CD4-positive, alpha-beta T cell treated with Interleukin-12 subunit alpha and Interleukin-12 subunit beta, for 1 hour (primary cell): ENCODE data around the gene SMAD3.
A peak's percentile ranks its signal among the peaks of the same experiment; 100 is the strongest.
"Not testable (repeated sequence)": the region's sequence is repeated elsewhere in the genome, so short reads cannot be mapped to it uniquely, and the experiment has no call there.

Experiments
- DNase-seq: peaks from one replicate; pipeline ENCODE4 v3.0.0-alpha.2; 2020

The SMAD3 gene

DNA sequence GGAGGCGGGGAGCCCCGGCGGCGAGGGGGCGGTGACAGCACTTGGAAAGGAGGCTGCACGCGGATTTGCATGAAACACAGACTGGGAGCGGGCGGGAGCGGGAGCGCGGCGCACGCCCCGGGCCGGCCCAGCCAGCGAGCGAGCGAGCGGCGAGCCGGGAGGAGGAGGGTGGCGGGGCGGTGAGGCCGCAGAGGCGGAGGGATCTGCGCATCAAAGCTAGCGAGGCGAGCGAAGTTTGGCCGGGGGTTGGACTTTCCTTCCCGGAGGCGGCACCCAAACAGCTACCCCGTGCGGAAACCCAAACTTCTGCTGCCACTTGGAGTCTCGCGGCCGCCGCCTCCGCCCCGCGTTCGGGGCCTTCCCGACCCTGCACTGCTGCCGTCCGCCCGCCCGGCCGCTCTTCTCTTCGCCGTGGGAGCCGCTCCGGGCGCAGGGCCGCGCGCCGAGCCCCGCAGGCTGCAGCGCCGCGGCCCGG is at the start of gene SMAD3:
Gene SMAD3, plus strand, starts transcription at position 72 of the 475 bp plus-strand sequence. CDS start 553 bp downstream, outside the sequence.
- peak; percentile 81 for DNase-seq

DNA sequence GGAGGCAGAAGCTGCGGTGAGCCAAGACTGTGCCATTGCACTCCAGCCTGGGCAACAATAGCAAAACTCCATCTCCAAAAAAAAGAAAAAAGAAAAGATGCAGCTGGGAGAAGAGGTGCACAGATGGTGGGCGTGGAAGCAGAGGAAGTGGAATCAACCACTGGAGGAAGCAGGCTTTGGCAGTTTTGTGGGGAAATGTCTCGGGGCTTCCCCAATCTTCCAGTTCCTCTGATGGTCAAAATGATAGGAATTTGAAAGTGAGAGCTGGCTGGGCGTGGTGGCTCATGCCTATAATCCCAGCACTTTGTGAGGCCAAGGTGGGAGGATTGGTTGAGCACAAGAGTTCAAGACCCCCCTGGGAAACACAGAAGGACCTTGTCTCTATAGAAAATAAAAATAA is 48.1 kb upstream of the SMAD3 start:
- DNase-seq: no peak

DNA sequence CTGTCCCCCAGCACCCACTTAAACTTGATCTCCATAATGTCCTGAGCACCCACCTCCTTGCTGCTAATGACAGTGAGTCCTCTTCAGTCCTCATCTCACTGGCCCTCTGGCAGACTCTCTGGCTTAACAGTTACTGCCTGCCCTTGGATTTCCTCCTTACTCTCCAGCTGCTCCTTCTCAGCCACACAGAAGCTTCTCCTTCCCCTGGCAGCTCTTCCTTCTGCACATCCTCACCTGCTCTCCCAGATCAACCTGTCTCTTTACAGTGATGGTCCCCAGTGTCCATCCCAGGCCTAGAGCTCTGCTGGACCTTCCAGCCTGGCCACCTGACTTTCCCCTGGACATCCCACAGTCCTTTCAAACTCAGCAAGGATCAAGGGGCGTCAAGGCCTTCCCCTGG is 47.4 kb upstream of the SMAD3 start:
- no peak for DNase-seq

DNA sequence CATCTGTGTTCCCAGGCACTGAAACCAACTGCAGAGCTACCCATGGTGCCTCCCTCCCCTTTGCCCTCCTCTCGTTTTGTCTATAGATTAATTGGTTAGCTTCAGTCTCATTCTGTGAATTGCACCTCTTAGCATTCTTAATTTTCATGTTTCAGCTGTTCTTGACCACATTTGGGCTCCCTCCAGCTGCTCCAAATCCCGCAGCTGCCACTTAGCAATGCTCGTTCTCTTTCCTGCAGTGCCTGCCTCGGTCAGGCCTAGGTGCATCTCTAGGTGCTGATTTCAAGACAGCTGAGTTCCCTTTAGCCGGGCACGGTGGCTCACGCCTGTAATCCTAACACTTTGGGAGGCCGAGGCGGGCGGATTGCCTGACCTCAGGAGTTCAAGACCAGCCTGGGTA is 47.0 kb upstream of the SMAD3 start:
- no peak for DNase-seq

DNA sequence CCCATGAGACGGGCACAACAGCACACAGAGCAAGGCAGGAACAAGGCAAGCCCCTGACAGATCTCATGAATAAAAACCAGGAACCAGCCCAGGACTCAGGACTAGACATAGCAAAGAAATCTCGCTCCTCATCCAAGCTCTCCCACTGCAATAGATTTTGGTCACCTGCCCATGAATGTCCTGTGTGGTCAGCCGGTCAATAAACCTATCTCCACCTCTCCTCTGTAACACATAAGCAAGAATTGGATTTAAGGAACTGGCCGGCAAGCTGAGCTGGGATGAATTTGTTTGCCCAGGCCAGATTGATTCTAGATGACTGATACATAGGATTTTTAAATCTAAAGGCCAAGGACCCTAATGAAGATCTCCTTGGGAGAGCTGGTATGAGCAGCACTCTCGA is 46.3 kb upstream of the SMAD3 start:
- DNase-seq: no peak

DNA sequence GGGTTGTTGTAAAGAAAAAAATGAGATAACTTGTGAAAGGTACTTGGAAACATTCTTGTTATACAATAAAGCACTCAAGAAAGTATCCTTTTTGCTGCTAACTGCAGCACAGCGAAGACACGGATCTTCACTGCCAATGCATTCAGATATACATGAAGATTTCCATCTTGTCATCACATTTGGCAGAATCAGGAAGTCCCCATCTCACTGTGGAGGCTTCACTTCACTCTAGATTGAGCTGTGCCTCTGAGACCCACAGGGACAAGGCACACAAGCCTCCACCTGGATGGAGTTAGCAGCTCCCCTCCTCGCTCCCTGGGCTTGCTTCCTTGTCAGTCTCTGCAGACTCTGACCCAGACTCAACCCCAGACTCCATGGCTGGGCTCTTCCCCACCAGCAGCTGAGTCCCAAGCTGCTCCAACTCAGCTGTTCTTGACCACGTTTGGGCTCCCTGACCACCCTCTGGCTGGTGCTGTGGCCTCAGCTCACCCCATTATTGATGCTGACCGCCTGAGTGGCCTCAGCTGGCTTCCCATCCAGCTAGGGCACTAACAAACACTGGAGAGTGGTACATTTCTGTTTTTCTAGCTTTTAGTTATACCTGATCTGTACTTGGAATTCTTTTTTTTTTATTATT is 45.4 kb upstream of the SMAD3 start:
- DNase-seq: no peak

DNA sequence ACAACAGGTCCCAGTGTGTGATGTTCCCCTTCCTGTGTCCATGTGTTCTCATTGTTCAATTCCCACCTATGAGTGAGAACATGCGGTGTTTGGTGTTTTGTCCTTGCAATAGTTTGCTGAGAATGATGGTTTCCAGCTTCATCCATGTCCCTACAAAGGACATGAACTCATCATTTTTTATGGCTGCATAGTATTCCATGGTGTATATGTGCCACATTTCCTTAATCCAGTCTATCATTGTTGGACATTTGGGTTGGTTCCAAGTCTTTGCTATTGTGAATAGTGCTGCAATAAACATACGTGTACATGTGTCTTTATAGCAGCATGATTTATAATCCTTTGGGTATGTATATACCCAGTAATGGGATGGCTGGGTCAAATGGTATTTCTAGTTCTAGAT is 44.7 kb upstream of the SMAD3 start:
- DNase-seq: not testable (repeated sequence)

DNA sequence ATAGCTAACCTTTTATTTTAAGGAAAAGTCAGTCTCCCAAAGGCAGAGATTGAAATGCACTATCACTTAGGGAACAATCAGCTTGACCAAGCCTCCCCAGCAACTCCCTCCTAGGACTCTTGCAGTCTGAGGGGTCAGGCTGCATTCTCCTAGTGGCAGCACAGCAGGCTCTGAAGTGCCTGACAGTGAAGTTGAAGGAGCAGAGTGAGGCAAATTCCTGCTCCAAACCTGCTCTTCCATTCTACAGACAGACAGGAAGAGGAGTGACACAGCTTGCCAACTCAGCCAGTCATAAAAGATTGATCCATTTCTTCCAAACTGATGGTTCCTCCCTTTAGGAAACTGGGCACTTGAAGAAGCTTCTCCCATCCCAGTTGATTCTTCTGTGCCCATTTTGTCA is 43.9 kb upstream of the SMAD3 start:
- no peak for DNase-seq

DNA sequence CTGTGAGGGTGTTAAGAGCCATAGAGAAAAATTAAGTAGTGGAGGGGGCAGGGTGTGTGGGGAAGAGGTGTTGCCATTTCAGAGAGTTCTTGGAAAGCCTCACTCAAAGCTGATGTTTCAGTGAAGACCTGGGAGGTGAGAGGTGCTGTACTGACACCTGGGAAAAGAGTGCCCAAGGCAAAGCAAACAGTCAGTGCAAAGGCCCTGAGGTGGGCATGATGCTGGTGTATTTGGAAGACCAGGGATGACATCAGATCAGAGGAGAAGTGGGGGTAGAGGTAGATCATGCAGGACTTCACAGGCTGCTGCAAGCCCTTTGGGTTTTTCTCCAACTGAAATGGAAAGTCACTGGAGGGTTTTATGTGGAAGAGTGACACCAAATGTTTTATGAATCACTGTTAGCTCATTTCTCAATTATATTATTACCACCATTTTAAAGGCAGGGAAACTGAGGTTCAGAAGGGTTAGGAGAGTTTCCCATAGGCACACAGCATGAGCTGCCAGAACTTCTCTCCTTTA is 42.8 kb upstream of the SMAD3 start:
- no peak for DNase-seq

DNA sequence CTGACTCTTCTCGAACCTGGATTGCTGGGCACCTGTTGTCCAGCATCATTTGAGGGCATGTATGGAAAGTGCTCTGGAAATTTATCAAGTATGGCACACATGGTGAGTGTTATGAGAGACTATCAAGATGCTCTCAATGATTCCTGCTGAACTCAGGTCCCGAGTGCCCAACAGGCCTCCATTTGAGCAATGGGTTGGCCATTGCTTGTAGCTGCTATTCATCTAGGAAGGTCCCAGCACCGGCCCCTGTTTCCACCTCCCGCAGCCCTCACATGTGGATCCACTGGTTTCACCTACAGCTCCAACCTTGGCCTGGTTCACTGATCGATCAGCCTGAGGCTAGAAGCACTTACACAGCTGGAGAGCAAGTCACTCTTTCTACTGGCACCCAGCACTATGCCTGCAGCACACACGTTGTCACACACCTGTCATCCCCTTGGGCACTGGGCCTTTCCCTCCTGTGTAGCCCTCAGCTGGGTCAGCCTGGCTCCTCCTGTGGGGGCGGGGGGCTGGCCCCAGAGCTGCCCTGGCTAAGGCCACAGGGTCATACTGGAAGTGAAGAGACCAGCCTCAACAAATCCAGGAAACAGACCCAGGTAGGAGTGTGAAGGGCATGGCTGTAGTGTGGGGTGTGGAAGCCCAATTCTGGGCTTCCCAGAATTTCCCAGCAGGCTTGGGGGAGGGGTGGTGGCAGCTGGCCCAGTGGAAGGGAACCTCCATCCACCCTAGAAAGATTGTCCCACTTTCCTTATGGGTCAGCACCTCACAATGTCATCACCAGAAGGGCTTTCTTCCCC is 41.7 kb upstream of the SMAD3 start:
- DNase-seq: no peak

DNA sequence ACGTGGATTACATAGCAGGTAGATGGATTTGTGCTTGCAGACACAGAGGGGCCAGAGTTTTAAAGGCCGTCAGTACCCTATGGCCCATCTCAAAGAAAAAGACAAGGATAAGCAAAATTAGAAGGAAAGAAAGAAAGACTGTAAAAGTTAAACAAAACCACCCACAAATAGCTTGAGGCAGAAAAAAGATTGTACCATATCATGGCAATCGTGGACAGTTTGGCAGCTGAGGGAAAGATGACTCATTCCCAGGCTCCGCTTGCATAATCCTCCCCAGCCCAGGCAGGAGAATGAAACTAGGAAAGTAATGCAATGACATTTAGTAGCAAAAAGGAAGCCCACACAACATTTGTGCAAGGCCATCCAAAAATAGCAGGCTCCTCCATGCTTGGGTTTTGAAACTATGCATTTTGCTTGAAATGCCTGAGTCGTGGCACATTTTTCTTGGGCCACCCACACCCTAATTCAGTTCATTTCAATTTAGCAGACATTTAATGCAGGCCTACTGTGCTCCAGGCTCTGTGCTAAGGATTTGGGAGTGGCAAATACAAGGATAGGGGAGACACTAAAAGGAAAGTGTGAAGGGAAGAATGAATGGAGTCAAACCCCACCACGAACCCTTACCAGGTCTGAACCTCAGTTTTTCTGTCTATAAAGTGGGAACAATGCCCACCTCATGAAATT is 40.9 kb upstream of the SMAD3 start:
- no peak for DNase-seq

DNA sequence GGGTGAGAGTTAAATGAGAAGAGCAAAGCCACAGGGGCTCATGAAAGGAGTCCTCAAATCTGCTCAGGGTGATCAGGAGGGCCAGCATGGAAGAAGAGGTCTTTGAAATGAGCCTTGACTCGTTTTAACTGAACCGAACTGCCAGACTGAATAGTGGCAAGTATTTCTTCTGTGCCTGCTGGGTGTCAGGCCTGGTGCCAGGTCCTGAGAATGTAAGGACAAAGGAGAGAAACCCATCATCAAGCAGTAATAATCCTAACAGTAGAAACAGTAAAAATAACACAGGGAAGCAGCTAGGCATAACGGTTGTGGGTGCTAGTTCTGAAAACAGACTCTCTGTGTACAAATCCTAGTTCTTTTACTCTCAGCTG is 40.4 kb upstream of the SMAD3 start:
- DNase-seq: no peak

DNA sequence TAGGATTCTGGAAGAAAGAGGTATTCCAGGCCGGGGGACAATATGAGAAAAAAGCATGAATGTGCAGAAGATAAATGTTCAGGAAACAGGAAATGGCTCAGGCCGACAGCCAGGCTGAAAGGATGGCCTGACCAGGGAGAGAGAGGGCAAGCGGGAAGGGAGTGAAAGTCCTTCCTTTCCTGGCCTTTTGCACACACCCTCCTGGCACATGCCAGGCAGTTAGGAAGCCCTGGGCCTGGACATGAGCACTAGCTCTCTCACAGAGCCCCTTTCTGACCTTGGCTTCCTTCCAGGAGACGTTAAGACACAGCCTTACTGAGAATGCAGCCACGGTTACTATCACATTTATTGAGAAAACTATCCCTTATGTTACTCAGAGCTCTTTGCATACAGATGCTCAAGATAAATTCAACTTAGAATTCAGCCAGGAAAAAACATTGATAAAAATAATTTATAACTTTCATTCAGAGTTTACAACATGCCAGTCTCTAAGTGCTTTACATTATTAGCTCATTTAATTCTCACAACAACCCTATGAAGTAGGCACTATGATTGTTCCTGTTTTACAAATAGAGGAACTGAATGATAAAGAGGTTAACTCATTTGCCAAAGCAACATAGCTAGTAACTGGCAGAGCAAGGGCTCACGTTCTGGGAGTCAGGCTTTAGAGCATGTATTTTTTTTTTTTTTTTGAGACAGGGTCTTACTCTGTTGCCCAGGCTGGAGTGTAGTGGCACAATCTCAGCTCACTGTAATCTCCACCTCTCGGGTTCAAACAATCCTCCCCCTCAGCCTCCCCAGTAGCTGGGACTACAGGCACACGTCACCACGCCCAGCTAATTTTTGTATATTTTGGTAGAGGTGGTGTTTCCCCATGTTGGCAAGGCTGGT is 39.4 kb upstream of the SMAD3 start:
- no peak for DNase-seq

DNA sequence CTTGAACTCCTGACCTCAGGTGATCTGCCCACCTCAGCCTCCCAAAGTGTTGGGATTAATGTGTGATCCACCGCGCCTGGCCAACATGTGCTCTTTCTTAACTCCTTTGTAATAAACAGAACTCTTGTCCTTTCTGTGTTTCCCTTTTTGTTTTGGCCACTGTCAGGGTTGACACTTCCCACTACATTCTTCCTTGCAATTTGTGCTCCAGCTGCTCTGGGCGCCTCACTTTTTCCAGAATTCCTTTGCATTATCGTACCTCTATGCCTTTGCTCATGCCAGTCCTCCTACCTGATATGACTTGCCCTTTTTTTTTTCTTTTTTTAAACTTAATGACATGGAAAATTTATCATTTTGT is 38.8 kb upstream of the SMAD3 start:
- DNase-seq: no peak

DNA sequence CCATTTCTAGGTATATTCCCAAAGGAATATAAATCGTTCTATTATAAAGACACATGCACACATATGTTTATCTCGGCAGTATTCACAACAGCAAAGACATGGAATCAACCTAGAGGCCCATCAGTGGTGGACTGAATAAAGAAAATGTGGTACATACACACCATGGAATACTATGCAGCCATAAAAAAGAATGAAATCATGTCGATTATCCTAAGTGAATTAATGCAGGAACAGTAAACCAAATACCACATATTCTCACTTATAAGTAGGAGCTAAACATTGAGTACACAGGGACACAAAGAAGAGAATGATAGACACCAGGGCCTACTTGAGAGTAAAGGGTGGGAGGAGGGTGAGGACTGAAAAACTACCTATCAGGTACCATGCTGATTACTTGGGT is 37.0 kb upstream of the SMAD3 start:
- not testable (repeated sequence) for DNase-seq

DNA sequence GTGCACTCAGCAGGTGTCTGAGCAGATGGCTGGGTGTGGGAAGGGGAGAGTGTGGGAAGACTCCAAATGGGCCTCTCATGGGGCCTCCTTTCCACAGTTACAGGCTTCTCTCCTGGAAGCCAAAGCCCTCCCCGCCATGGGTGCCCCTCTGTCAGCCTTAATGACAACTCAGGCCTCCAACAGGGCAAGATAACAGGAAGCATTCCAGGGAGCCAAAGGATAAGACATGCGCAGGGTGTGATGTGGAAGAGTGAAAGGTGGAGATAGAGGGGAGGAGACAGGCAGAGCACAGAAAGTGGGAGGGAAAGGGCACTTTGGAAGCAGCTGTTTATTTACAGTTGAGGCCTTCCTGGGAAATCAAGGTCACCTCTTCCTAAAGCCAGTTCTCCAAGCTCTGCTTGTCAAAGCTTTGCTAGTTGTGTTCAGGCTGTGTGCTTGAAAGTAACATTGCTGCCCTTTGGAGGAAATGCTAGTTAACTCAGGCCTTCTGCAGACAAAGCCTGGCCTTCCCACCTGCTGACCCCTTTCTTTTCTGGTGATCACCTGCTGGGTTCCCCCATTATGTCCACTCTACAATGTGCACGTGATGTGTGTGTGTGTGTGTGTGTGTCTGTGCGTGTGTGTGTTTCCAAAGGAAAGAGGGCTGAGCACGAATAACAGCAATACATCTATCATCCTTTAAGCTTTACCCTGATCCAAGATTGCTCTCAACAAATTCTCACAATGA is 35.2 kb upstream of the SMAD3 start:
- DNase-seq: no peak

DNA sequence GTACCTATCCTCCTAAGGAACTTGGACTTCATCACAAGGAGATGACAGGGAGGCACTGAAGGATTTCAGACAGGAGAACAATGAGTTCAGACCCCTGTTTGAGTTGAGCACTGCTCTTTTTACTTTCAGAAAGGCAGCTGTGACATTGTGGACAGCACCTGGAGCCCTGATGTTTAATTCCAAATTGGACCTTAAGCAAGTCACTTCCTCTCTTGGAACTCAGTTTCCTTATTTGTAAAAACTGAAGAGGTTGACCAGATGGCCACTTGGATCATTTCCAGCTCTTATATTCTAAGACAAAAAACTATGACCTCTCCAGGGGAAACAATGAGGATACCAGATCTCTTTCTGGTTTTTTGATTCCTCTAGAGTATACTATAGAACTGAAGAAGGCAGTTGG is 34.1 kb upstream of the SMAD3 start:
- DNase-seq: no peak

DNA sequence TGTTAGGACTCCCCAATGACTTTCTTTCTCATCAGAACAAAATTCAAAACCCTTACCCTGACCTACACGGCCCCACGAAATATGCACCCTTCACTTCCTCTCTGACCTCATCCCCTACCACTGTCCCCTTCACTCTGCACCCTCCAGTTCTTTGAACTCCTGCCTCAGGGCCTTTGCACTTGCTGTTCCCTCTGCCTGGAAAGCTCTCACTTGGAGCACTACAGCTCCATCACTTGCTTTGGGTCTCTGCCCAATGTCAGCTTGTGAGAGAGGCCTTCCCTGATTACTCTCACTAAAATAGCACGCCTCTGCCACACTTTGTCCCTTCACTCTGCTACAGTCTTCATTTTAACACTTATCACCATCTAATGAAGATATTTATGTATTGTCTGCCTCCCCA is 32.8 kb upstream of the SMAD3 start:
- no peak for DNase-seq

DNA sequence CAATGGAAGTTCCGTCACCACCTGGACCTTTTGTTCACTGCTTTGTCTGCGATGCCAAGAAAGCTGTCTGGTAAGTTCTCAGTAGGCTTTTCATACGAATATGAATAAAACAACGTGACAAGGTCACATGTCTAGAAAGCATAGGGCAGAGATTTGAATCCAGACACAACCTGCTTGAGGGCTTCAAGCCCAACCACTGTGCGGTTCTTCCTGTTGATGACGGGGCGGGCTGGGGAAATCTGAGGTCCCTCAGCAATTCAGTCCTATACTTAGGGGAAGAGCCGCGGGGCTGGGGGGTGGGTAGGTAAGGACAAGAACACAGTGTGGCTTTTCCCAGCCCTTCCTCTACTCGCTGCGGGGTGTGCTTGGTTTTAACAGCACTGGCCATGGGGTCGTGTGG is 32.4 kb upstream of the SMAD3 start:
- peak; percentile 33 for DNase-seq

DNA sequence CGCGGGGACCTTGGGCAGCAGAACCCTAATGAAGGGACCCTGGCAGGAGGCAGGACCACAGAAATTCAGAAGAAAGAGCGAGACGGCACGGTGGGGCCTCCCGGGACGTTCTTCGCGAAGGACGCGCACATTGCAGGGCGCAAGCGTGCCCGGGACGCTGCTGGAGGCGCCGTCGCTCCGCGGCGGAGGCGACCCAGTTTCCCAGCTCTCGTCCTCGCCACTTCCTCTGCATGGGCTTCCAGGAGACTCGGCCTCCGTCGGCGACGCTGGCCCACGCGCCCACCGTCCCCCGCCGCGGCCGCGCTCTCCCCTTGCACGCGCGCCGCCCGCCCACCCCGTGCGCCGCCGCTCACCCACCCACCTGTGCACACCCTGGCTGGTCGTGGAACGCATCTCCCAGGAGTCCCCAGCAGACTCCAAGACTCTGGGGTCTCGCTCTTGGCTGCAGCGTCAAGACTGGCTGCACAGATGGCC is 31.8 kb upstream of the SMAD3 start:
- DNase-seq: peak; percentile 39

DNA sequence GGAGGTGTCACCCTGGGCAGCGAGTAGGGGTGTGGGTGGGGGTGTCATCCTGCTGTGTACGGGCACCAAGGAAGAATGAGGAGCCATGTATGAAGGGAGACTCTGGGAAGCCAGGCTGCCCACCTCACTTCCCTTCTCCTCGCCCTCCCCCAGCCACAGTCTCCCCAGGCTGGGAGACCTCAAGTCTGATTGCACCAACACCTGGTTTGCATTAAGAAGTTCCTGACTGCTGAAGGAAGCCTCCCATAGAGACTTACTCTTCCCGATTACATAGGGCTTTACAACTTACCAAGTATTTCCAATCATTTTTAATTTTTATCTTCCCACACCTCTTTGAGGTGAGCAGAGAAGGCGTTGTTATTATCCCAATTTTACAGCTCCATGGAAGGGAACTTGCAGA is 29.5 kb upstream of the SMAD3 start:
- DNase-seq: no peak
